Astrocyte (in vitro differentiated cells and primary cell): Measurements from ENCODE around the gene NAALADL2.

Source experiments
- EZH2 ChIP-seq: IDR thresholded peaks from 2 replicates; pipeline ENCODE4 v1.6.1; 2012; ENCODE audit warnings: mild to moderate bottlenecking, low read length, inconsistent platforms; ENCODE audit not compliant: insufficient read depth
- TF ChIP-seq, protein P1 (sequence below): IDR thresholded peaks from 2 replicates; pipeline ENCODE4 v1.5.1; 2011; ENCODE audit warnings: low read depth, mild to moderate bottlenecking, inconsistent platforms, low read length, moderate library complexity; ENCODE audit not compliant: insufficient read depth

GRCh38 chr3:175726228-175726627 lies 867.1 kb downstream of the NAALADL2 start:
- TF ChIP-seq EZH2: no peak
- TF ChIP-seq, protein P1, sequence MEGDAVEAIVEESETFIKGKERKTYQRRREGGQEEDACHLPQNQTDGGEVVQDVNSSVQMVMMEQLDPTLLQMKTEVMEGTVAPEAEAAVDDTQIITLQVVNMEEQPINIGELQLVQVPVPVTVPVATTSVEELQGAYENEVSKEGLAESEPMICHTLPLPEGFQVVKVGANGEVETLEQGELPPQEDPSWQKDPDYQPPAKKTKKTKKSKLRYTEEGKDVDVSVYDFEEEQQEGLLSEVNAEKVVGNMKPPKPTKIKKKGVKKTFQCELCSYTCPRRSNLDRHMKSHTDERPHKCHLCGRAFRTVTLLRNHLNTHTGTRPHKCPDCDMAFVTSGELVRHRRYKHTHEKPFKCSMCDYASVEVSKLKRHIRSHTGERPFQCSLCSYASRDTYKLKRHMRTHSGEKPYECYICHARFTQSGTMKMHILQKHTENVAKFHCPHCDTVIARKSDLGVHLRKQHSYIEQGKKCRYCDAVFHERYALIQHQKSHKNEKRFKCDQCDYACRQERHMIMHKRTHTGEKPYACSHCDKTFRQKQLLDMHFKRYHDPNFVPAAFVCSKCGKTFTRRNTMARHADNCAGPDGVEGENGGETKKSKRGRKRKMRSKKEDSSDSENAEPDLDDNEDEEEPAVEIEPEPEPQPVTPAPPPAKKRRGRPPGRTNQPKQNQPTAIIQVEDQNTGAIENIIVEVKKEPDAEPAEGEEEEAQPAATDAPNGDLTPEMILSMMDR: no peak
